ENCODE results near the gene LTBP1. TPM values are rescaled to one million over a fixed set of nuclear protein-coding genes. Genes with fewer than 3 reads are reported as not detected.

Gene LTBP1
- total RNA-seq, 2 experiments from 2014 or later, result 0.37 to 0.50 TPM

DNA sequence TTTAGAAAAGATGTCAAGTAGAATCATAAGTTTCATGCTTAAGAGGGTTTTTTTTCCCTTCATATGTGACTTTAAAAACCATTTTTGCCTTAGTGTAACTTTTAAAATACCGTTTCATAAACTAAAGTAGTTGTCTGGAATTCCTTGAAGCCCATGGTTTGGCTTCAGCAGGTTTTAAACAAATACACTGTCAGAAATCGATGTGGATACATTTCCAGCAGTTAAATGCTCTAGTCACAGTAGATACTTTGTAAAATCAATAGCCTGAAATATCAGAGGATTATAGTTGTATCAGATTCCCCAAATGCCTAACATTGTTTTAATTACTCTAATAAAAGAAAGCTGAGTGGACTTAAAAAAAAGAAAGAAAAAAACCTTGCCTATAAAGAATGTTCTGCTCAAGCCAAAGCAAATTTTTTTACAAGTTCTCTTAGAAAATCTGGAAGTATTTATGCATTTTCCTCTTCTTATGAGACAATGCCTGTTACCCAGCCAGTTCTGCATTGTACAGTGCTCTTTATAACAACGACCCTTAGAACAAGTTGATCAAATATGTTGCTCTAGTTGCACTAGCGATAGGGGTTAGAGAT is 260.5 kb downstream of the LTBP1 start:
- no peaks in the 10 kb centered on the region for H3K36me3 Mint-ChIP-seq
- H3K9me3 Mint-ChIP-seq (ENCODE audit: low read depth), result no peaks in the 10 kb centered on the region
- DNase-seq (no peak), ATAC-seq (no peak)
- H3K27me3 Mint-ChIP-seq, result peaks cover 9% of the 10 kb centered on the region
- H3K4me1 Mint-ChIP-seq, result no peaks in the 10 kb centered on the region
- H3K27ac Mint-ChIP-seq, result no peak overlapping the region
- H3K4me3 Mint-ChIP-seq, result no peak overlapping the region
- CTCF ChIA-PET, result interaction anchor here (1.5 kb wide), 1 partner anchor 173 kb away, joined by 5 read pairs; no protein-coding TSS in a partner anchor

DNA sequence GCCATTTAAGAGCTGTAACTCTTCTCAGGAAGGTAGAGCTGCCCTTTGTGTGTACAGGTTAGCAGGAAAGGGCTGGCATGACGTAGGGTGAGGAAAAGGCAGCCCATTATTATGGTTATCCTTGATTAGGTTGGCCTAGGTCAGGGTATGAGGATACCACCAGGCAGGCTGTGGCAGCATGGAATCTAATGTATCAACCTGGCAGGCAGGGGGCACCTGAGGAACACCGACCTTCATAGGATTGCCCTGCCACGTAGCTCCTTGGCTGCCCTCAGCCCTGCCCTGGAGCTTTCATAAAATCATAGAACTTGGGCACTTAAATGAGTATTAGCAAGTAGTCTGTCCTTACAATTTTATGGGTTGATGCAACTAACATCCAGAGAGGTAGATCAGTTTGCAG is 261.6 kb downstream of the LTBP1 start:
- no peak overlapping the region for H3K4me3 Mint-ChIP-seq
- ATAC-seq (no peak), DNase-seq (no peak)
- peaks cover 12% of the 10 kb centered on the region for H3K27me3 Mint-ChIP-seq
- H3K36me3 Mint-ChIP-seq, result no peaks in the 10 kb centered on the region
- CTCF ChIA-PET, result interaction anchor here (1.5 kb wide), 1 partner anchor 171 kb away, joined by 5 read pairs; no protein-coding TSS in a partner anchor
- no peaks in the 10 kb centered on the region for H3K4me1 Mint-ChIP-seq
- no peaks in the 10 kb centered on the region for H3K9me3 Mint-ChIP-seq (ENCODE audit: low read depth)
- no peak overlapping the region for H3K27ac Mint-ChIP-seq

DNA sequence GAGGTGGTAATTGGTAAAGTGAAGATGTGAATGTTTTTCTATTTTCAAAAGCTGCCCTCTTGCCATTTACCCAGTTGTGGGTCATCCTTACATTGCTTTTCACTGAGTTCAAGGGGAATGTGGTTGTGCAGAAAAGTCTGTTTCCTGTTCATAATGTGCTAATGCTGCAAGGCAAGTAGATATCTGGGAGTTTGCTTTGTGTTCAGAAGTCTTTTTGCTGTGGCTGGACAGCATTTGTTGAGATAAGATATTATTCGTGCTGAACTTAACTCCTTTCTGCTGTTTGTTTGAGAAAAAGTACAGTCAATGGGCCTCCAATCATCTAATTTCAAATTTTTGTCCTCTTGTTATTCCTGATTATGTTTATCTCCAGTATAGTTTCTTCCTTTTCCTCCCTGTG is 263.2 kb downstream of the LTBP1 start:
- H3K4me3 Mint-ChIP-seq, result no peak overlapping the region
- H3K36me3 Mint-ChIP-seq, result no peaks in the 10 kb centered on the region
- CTCF ChIA-PET, result no interaction called here
- DNase-seq (no peak), ATAC-seq (no peak)
- H3K27me3 Mint-ChIP-seq, result peaks cover 13% of the 10 kb centered on the region
- H3K27ac Mint-ChIP-seq, result no peak overlapping the region
- H3K4me1 Mint-ChIP-seq, result no peaks in the 10 kb centered on the region
- H3K9me3 Mint-ChIP-seq (ENCODE audit: low read depth), result no peaks in the 10 kb centered on the region

DNA sequence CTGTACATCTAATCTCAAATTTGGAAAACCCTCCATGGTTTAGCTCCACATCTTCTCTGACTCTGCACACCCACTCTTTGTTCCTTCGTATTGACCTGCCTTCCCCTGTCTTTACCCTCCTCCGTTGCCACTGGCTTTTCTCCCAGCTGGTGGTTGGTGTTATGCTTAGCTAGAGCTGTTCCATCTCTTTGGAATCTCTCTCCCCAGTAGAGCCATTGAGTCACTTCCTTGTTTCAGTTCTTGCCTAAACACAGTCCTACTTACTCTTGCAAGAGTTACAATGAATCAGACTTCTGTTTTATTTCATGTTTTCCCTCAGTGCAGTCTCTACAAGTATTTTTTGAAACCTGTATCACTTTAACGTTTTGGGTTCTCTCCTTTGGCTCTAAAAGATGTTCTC is 263.9 kb downstream of the LTBP1 start:
- CTCF ChIA-PET, result no interaction called here
- DNase-seq (no peak), ATAC-seq (no peak)
- no peaks in the 10 kb centered on the region for H3K9me3 Mint-ChIP-seq (ENCODE audit: low read depth)
- H3K4me3 Mint-ChIP-seq, result no peak overlapping the region
- no peaks in the 10 kb centered on the region for H3K4me1 Mint-ChIP-seq
- H3K27me3 Mint-ChIP-seq, result peaks cover 13% of the 10 kb centered on the region
- H3K36me3 Mint-ChIP-seq, result no peaks in the 10 kb centered on the region
- no peak overlapping the region for H3K27ac Mint-ChIP-seq

DNA sequence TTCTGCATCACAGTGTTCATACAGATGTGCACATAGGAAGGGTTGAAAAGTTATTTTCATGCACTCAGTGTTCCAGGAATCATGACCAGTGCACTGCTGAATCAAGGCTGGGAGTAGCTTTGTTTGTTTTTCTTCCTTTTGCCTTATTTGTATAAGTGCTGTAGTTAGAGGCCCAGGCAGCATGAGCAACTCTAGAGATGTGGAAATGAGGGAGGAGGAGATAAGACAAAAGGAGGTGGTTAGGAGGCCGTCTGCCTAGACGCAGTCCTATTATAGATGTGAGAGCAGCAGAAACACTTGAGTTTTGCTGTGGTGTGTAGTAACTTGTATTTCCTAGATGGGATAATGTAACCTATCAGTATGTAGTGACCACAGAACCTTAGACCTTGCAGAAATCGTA is 265.4 kb downstream of the LTBP1 start:
- DNase-seq, result no peak
- no peaks in the 10 kb centered on the region for H3K4me1 Mint-ChIP-seq
- H3K9me3 Mint-ChIP-seq (ENCODE audit: low read depth), result no peaks in the 10 kb centered on the region
- H3K27ac Mint-ChIP-seq, result no peak overlapping the region
- H3K36me3 Mint-ChIP-seq, result no peaks in the 10 kb centered on the region
- no peak overlapping the region for H3K4me3 Mint-ChIP-seq
- CTCF ChIA-PET, result no interaction called here
- no peak for ATAC-seq
- H3K27me3 Mint-ChIP-seq, result peaks cover 10% of the 10 kb centered on the region

DNA sequence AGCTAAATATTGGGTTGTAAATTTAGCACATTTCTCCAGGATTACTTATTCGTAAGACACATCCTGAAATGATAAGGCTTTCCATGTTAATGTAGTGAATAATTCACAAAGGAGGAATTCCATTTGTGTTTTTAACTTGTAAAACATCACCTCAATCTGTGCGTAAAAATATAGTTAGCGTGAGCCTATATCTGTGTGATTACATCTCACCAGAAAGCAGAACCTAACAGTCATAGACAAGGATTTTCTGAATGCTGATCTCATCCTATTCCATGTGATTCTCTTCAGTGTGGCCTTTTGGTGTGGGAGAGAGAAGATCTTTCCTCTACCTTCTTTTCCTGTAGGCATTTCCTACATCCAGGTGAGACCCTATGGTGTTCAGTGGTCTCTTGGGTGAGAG is 266.5 kb downstream of the LTBP1 start:
- no peak for ATAC-seq
- H3K36me3 Mint-ChIP-seq, result no peaks in the 10 kb centered on the region
- no peaks in the 10 kb centered on the region for H3K4me1 Mint-ChIP-seq
- CTCF ChIA-PET, result no interaction called here
- DNase-seq, result no peak
- no peaks in the 10 kb centered on the region for H3K9me3 Mint-ChIP-seq (ENCODE audit: low read depth)
- H3K27ac Mint-ChIP-seq, result no peak overlapping the region
- peaks cover 9% of the 10 kb centered on the region for H3K27me3 Mint-ChIP-seq
- no peak overlapping the region for H3K4me3 Mint-ChIP-seq

DNA sequence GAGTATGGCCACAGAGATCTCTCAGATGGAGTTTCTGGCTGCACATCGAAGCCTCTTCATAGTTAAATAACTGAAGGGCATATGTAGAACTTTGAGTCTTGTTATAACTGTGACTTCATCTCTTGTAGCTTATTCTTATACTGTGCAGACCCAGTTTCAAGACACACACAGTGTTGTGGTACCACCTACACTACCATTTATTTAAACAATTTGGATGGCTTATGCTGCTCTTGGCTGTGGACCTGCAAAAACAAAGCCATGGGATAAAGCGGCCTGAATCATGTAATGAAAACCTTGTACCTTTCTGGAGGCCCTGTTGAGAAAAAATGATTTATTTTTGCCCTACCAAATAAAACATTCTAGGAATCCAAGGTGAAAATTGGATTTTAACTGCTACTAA is 266.9 kb downstream of the LTBP1 start:
- CTCF ChIA-PET, result no interaction called here
- no peaks in the 10 kb centered on the region for H3K9me3 Mint-ChIP-seq (ENCODE audit: low read depth)
- DNase-seq, result no peak
- ATAC-seq, result no peak
- no peaks in the 10 kb centered on the region for H3K4me1 Mint-ChIP-seq
- H3K36me3 Mint-ChIP-seq, result no peaks in the 10 kb centered on the region
- no peak overlapping the region for H3K27ac Mint-ChIP-seq
- H3K4me3 Mint-ChIP-seq, result no peak overlapping the region
- peaks cover 5% of the 10 kb centered on the region for H3K27me3 Mint-ChIP-seq

DNA sequence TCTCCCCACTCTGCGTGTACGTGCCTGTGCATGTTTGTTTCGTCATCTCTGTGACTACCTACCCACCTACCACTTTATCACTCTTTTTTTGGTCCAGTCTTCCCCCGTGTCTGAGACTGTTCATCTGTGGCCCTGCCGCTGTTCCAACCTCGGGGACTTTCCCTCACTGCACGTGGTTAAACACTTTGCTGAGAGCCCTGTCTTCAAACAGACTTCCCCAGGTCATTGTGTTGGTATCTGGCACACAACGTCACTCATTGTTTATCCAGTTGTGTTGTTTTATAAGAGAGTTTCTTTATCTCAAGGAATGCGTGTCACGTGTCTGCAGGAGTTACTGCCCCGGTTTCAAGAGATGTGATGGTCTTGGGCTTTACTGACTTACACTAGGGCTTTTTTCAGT is 267.7 kb downstream of the LTBP1 start:
- Mint-ChIP-seq H3K4me1 (no peaks in the 10 kb centered on the region), H3K27me3 (peaks cover 12% of the 10 kb centered on the region), H3K4me3 (no peak overlapping the region), H3K9me3 (ENCODE audit: low read depth) (no peaks in the 10 kb centered on the region), H3K27ac (no peak overlapping the region), H3K36me3 (no peaks in the 10 kb centered on the region)
- DNase-seq, result no peak
- CTCF ChIA-PET, result no interaction called here
- ATAC-seq, result no peak

DNA sequence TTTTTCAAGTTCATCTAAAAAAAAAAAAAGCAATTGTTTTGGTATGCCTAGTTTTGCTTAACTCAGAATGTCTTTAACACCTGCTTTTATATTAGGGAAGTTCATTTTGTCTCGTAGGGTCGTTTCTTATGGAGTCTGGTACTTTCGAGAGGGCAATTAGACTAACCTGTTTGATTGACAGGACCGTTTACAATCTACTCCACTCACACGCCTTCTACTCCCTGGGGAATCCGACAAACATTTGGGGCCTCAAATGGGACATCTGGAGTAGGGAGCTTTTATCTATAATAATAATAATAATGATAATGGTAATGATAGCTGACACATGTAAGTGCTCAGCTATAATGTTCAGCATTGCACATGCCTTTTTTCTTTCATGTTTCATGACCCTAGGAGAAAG is 268.1 kb downstream of the LTBP1 start:
- no peak overlapping the region for H3K27ac Mint-ChIP-seq
- no peak for ATAC-seq
- CTCF ChIA-PET, result no interaction called here

DNA sequence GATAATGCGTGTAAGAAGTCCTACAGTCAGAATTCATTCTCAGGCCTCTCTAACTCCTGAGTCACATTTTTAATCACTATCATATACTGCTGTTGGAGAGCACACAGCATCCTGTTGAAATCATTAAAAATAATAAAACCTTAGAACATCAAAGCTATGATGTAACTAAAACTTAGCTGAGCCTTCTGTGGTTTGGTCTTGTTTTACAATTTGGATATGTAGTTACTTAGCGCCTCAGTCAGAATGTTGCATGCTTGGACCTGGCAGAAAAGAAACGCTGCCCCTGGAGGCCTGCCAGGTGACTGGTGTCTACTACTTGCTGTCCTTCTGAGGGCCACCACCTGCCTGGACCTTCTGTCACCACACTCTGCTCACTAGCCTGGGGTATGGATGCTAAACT is 268.5 kb downstream of the LTBP1 start:
- H3K4me3 Mint-ChIP-seq, result no peak overlapping the region
- peaks cover 21% of the 10 kb centered on the region for H3K27me3 Mint-ChIP-seq
- CTCF ChIA-PET, result no interaction called here
- ATAC-seq (no peak), DNase-seq (no peak)
- H3K27ac Mint-ChIP-seq, result no peak overlapping the region
- H3K9me3 Mint-ChIP-seq (ENCODE audit: low read depth), result no peaks in the 10 kb centered on the region
- no peaks in the 10 kb centered on the region for H3K36me3 Mint-ChIP-seq
- peaks cover 7% of the 10 kb centered on the region for H3K4me1 Mint-ChIP-seq

More for the DNA sequence above, 268.1 kb downstream of the LTBP1 start:
- DNase-seq, result no peak
- H3K9me3 Mint-ChIP-seq (ENCODE audit: low read depth), result no peaks in the 10 kb centered on the region
- peaks cover 4% of the 10 kb centered on the region for H3K4me1 Mint-ChIP-seq
- peaks cover 16% of the 10 kb centered on the region for H3K27me3 Mint-ChIP-seq
- H3K4me3 Mint-ChIP-seq, result no peak overlapping the region
- no peaks in the 10 kb centered on the region for H3K36me3 Mint-ChIP-seq

DNA sequence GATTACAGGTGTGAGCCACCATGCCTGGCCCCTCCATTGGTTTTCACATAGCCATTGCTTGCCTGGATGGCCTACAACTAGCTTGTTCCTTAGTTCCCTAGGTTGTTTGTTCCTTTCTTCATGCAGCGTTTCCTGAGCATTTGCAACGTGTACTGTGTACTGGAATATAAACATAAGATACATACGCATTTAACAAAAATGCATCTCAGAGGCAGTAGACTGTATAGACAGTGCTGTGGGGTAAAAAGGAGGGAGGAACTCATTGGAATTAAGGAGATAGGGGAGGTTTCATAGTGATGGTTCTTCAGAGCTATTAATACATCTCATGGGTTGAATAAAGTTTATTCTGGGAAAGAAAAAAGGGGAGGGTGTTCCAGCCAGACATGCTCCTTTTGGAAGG is 269.2 kb downstream of the LTBP1 start:
- Mint-ChIP-seq H3K4me3 (no peak overlapping the region), H3K27me3 (peaks cover 25% of the 10 kb centered on the region), H3K9me3 (ENCODE audit: low read depth) (no peaks in the 10 kb centered on the region), H3K36me3 (no peaks in the 10 kb centered on the region), H3K4me1 (peaks cover 7% of the 10 kb centered on the region), H3K27ac (no peak overlapping the region)
- CTCF ChIA-PET, result no interaction called here
- ATAC-seq, result no peak
- DNase-seq, result no peak

DNA sequence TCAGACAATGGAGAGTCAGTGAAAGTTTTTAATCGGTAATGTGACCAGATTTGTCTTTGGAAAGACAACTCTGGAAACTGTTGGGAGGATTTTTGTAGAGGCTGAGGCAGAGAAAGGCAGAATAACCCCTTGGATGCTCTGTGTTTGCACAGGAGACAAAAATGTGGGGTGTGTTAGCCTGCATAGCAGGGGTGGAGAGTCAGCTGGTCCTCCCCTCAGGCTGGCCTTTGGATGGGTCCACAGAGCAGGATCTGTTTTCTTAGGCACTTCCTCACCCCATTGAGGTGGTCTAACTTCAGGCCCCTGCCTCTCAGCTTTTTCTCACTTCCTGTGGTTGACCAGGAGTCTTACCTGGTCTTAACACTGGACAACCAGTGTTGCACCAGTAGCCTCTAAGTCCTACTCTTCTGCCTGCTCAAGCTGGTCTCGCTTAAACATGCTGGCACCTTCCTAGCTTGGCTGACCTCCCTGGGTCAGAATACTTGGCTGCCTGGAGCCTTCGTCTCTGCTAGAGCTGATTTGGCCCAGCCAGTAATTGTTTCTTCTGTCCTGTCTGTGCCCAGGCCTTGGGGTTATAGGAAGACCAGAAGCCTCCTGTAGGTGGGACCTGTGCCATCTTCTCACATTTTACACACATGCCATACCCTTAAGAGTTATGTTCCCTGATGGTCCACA is 269.9 kb downstream of the LTBP1 start:
- Mint-ChIP-seq H3K27me3 (peaks cover 28% of the 10 kb centered on the region), H3K36me3 (no peaks in the 10 kb centered on the region), H3K9me3 (ENCODE audit: low read depth) (no peaks in the 10 kb centered on the region), H3K4me3 (no peak overlapping the region), H3K27ac (no peak overlapping the region), H3K4me1 (peaks cover 7% of the 10 kb centered on the region)
- CTCF ChIA-PET, result no interaction called here
- no peak for ATAC-seq
- DNase-seq, result no peak

DNA sequence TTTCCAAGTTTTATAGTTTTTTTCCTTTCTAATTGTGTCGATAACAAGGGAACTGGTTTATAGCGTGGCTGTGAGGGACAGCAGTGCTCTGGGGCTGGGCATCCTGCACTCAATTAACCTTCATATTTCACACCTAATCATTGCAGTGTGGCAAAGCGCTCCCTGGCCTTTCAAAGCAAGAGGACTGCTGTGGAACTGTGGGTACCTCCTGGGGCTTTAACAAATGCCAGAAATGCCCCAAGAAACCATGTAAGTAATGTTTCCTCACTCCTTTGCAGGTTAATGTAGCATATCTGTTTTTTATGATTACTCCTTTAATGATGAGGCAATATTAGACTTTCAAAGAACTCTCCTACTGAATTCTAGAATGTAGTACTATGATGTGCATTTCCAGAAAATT is 270.7 kb downstream of the LTBP1 start:
- no peaks in the 10 kb centered on the region for H3K36me3 Mint-ChIP-seq
- no peak for ATAC-seq
- CTCF ChIA-PET, result no interaction called here

DNA sequence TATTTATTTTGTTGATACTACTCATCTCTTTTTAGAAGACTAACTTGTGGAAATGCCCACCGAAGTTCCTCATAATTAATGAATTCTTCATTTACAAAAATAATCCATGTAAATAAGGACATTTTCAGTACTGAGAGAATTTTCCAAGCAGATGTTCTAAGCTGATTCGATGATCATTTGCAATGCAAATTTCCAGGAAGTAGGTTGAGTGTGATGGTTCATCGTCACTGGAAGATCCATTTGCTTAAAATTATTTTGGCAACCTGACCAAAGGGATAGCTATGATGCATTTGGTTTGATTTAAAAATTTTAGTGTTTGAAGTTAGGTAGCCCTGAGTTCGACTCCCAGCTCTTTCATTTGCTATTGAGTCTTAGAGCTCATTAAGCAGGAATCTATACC is 272.4 kb downstream of the LTBP1 start:
- CTCF ChIA-PET, result no interaction called here
- Mint-ChIP-seq H3K9me3 (ENCODE audit: low read depth) (no peaks in the 10 kb centered on the region), H3K36me3 (no peaks in the 10 kb centered on the region), H3K27me3 (peaks cover 28% of the 10 kb centered on the region), H3K4me3 (no peak overlapping the region), H3K4me1 (peaks cover 7% of the 10 kb centered on the region), H3K27ac (no peak overlapping the region)
- ATAC-seq, result no peak
- DNase-seq, result no peak

More for the DNA sequence above, 270.7 kb downstream of the LTBP1 start:
- H3K27ac Mint-ChIP-seq, result no peak overlapping the region
- peaks cover 7% of the 10 kb centered on the region for H3K4me1 Mint-ChIP-seq
- H3K9me3 Mint-ChIP-seq (ENCODE audit: low read depth), result no peaks in the 10 kb centered on the region
- H3K4me3 Mint-ChIP-seq, result no peak overlapping the region
- DNase-seq, result no peak
- peaks cover 28% of the 10 kb centered on the region for H3K27me3 Mint-ChIP-seq
